Urothelium cell line (cell line): ENCODE data around the gene BCAT1.
"Not testable (repeated sequence)": the region's sequence is repeated elsewhere in the genome, so short reads cannot be mapped to it uniquely, and the experiment has no call there.

ENCODE experiments used
- DNase-seq: peaks from one replicate; pipeline ENCODE4 v3.0.0; 2011; ENCODE audit warnings: low spot score, mixed read lengths
- FAIRE-seq: peaks from 2 replicates; lab custom pipeline; 2011; peaks lifted over from hg19 to GRCh38; lab: Jason Lieb, UNC

BCAT1 gene

DNA sequence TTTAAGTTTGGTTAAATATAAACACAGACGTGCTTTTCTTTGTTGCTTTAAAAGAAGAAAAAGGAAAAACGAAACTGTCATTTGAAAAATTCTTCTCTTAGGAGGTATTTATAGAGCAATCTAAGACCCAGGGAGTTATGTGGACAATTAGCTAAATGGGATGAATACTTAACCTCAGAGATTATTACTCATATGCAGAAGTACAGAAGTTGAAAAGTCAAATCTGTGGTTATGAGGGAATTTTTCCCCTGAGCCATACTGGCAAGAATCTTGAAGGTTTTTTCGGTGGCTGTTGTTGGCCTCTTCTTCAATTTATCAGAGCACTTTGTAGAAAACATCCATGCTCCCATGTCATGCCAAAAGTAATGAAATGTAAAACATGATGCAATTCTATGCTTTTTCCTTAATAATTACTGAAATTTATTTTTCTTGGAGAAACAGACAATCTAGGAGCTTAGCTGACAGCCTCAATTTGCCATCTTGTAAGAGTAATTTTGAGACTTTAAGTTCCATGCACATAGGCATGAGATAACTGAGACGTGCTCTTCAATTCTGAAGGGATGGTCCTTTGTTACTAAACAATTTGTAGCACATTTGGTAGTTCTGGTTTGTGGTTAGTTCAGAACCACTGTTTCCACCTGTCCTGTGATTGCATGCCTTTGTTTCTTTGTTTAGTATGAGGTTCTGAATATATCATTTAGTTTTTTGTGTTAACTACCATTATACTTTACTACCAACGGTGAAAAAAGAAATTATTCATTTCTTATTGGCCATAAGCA lies 126.6 kb downstream of the BCAT1 start:
- FAIRE-seq (no peak), DNase-seq (no peak)

DNA sequence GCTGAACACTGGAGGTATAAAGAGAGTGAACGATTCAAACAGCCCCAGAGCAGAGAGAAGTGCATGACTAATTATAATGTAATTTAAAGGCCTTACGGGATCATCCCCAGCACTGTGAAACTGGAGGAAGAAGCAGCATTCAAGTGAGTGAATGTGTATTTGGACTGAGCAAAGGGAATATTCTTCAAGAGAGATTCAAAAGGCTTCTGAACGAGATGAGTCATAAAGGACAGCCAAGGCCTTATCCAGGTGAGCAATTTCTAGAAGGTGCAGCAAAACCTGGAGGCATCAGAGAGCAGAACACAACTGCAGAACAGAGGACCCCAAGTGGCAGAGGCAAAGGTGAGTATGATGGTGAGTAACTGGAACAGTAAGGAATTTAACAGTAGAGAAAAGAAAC lies 127.2 kb downstream of the BCAT1 start:
- FAIRE-seq (no peak), DNase-seq (peak; percentile 28)

DNA sequence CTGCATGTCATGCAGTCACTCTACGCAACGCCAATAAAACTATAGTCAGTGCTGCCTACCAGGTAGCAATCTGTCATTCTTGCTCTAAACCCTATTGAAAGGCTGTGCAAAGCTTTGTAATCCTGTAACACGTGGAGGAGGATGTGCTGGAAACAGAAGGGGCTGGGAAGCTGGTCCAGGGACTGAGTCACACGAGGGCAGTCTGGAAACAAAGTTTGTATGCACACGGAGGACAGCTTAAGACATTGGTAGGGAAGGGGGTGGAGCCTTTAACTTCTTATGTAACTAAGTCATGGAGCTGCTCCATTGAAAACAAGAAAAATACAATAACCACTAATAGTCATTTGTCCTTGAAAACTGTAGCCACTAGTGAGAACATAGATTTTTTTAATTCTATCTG lies 128.0 kb downstream of the BCAT1 start:
- FAIRE-seq = no peak
- DNase-seq = no peak

DNA sequence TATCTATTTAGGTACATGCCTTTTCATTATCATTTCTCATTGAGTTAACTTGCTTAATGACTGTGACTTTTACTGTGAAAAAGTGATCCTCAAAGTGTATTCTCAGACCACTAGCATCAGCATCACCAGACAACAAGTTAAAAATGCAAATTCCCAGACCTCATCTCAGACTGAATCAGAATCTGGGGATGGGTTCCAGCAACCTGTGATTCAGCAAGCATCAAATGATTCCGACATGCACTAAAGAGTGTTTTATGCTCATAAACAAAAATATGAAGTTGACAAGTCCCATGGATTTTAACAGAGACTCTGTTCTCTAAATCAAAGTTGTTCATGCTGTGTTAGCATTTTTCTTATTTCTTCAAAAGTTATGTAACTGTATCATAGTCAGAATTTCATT lies 130.6 kb downstream of the BCAT1 start:
- no peak for FAIRE-seq

DNA sequence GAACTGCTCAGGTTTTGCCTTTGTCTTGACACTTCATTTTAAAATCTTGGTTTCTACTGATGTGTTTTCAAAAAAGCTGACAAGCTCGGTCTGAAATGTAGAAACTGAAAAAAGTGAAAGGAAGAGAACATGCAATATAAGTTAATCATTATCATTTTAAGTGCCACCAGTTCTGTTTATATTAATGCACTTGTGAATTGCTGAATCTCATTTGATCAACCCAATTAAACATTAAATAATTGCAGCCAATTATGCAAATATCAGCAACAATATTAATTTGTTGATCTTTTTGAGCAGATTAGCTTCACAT lies 133.8 kb downstream of the BCAT1 start:
- DNase-seq (no peak), FAIRE-seq (no peak)

More for the DNA sequence above, 130.6 kb downstream of the BCAT1 start:
- DNase-seq = no peak

DNA sequence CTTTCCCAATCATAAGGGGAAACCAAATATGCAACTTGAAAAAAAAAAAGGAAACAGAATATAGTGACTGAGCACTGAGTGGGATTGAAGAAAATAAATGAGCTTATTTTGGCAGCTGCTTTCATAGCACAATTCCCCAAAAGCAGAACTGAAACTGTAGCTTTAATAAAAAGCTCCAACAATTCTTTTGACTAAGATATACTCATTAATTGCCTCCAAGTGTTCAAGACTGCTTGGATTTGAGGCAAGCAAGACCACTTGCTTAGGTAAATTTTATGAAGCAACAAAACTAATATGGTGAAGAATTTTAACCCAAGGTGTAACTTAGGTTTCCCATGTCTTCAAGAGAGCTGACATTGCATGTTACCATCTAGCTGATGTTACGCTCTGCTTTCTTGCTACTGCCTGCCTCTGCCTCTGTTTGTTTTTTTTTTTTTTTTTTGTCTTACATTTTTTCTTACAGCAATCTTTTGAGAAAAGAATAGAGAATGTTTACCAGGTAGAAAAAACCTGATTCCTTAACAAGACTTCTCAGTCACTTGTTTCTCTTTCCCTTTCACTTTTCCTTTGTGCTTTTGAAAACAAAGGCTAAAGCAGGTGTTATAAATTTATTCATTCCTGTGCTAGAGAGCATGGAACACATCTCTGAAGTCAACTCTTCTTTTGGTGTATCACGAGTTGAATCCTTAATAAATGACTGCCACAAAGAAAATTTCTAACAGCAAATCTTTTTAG lies 134.4 kb downstream of the BCAT1 start:
- no peak for FAIRE-seq

DNA sequence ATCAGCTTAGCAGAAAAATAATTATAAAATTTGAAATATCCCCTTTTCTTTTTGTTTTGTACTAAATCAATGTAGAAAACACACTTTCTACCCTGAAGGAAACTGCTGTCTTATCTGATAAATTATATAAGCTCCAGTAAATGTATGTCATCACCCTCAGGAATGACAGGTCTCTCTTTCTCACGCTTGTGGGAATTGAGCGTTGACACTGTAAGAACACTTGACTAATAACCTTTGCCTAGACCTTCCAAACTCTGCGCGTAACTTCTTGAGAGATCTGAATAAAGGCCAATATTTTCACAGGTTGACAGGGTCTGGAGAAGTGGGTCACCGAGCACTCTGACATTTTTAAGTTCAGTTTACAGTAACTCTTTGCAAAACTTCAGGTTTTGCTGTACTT lies 138.5 kb downstream of the BCAT1 start:
- DNase-seq (no peak), FAIRE-seq (no peak)

More for the DNA sequence above, 134.4 kb downstream of the BCAT1 start:
- no peak for DNase-seq

DNA sequence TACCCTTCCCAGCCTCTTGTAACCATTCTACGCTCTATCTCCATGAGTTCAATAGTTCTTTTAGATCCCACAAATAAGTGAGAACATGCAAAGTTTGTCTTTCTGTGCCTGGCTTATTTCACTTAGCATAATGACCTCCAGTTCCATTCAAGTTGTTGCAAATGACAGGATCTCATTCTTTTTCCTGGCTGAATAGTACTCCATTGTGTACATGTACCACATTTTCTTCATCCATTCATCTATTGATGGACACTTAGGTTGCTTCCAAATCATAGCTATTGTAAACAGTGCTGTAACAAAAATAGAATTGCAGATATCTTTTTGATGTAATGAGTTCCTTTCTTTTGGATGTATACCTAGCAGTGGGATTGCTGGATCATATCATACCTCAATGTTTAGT lies 139.6 kb downstream of the BCAT1 start:
- not testable (repeated sequence) for FAIRE-seq, DNase-seq

DNA sequence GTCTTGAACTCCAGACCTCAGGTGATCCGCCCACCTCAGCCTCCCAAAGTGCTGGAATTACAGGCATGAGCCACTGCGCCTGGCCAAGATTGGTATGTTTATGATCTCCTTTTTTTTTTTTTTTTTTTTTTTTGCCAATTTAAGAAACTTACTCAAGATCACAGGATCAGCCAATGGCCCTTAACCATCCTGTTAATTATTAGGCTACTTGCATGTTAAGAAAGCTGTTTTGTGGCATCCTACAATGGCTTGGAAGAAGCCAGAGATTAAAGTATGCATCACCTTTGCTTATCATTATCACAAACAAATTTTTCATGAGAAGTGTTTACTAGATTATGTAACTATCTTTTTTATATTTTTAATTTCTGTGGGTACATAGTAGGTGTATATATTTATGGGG lies 140.2 kb downstream of the BCAT1 start:
- no peak for FAIRE-seq
- no peak for DNase-seq

DNA sequence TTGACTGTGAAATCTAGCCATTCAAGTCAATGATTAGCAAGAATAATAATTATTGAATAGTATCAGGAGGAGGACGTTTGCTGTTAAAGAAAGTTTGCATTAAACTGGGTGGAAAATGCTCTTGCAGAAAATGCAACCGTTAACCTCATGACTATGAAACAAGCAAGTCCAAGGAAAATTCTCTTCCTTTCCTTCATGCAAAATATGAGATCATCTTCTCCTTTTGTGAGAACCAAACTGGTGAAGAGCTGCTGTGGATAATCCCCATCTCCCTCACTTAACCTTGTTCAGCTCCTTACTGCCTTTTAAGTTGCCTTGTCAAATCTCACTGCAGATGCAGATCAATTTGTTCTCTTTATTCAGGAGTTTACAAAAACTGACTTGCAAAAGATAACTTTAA lies 142.5 kb downstream of the BCAT1 start:
- no peak for DNase-seq
- FAIRE-seq = no peak

DNA sequence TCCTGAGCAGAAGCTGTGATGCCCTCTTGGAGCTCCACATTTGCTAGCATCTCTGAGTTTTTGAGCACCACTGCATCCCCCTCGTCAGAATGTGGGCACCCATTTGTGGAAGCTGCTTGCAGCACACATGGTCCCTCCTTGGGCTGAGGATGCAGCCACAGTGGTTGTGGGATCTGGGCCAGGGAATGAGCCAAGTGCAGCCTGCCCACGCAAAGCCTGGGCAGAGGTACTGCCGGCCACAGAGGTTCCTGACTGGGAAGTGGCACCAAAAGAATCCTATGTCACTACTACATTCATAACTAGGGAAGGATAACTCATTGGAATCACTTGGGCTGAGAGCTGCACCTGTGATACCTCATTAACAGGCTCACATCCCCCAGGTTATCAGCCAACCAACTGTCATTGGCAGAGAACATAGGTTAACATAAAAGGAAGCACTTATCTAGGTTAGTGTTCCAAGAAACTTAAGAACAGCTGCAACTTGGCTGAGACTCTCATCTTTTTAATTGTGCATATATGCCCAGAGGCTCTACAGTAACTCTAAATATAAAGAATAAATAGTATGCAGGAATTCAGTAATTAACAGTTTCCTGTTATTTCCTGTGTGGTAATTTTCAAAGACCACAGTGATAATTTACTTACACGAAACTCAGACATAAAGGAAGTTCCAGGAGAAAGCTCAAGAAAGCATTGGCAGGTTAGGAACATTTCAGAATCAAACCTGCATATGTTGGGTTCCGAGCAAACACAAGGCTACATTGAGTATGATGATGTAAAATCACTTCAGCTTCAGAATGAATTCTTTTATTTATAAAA lies 145.3 kb downstream of the BCAT1 start:
- FAIRE-seq (no peak), DNase-seq (no peak)

DNA sequence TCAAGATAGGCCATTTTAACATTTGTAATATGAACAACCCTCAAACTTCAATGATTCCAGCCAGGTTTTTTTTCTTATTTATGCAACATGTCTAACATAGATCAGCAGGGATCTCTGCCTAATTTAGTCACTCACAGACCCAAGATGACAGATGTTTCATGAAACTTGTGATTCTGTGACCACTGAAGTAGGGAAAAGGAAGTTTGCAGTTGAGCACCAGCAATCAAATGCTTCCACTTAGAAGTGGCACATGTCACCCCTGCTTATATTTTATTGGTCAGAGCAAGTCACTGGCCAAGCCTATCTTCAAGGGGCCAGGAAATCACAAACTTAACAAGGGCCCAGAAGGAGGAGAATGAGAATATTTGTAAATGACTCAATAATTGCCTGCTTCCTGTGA lies 150.6 kb downstream of the BCAT1 start:
- DNase-seq (no peak), FAIRE-seq (no peak)

DNA sequence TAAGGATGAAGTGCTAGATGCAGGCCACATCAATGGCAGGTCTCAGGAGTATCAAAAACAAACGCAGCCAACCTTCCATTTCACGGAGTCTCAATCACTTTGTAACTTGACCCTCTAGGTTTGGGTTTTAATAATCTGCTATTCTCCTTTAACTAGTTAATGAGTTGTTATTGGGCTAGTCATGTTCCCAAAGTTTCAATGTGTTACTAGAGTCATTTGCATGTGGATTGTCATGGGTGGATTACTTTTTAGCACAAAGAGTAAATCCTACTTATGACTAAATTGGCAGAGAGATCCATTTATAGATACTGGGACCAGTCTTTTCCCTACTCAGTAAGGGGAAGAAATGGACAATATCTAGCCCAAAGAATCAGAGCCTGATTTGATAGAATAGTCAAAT lies 151.0 kb downstream of the BCAT1 start:
- DNase-seq = no peak
- no peak for FAIRE-seq

DNA sequence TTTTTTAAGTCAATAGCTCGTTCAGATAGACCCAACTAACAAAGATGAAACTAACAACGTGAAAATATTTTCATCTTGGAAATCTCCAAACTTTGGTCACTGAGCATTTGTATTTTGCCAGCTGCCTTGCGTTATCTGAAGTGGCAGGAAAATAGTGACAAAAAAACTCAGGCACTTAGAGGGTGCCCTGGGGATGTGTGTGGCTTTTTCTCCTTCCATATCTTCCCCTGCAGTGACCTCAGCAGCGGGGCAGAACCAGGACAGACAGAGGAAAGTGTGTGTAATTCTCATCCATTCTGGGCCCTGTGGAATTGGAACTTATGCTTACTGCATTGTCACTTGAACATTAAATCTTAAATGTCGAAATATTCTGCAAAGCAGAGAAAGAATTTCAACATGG lies 152.0 kb downstream of the BCAT1 start:
- no peak for FAIRE-seq
- DNase-seq = no peak

DNA sequence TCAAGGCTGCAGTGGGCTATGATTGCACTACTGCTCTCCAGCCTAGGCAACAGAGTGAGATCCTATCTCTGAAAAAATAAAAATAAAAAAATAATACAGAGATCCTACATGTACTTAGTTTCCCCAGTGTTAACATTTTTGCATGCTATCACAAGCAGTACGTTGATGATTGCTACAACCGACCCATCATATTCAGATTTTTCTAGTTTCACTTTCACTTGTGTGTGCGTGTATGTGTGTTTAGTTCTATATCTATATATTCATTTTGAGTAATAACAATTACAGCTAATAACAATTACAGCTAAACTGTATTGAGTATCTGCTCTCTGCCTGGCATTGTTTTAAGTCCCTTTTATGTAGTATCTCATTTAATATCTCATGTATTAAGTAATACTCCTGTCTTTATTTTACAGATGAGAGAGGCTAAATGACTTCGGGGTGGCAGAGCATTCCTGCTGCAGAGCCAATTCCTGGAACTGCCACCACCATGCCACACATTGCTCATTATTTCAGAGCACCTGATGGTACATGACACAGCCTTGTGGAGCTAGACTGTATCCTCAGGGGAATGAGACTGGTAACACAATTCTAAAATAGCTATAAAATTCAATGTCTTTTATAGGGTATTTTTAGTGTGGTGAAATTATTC lies 153.1 kb downstream of the BCAT1 start:
- FAIRE-seq (no peak), DNase-seq (peak; percentile 13)

DNA sequence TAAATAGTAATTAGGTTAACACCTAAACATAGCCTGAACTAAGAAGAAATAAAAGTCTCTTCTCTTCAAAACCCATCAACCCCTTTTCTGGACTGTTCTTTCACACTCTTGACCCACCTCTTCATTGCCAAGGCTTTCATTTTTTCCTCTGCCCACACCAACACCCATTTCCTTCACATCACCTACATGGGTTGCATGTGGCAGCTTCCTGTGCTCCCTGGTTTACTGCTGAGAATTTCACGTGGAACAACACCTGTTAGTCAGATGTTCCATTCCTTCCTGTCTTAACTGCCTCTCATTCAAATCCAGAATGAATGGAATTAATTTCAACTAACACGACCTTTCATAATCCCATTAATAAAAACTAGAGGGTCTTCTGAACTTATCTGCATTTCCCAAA lies 157.3 kb downstream of the BCAT1 start:
- DNase-seq (no peak), FAIRE-seq (no peak)

DNA sequence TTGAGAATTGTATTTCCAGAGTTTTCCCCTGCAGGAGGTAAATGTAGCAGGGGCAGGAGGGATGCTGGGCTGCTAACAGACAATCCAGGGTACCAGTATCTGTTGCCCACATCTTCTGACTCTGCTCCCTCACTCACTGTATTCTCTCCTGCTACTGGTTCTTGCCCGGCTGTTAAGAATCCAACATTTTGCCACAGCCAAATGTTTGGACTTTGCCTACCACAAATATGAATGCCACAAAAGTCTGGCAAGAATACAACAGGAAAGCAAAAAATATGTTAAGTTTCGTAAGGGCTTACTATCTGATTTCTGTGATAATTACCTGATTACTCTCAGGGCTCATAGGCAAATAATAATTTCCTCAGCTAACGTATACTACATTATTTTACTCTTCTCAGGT lies 160.0 kb downstream of the BCAT1 start:
- DNase-seq (no peak), FAIRE-seq (peak; percentile 30)

DNA sequence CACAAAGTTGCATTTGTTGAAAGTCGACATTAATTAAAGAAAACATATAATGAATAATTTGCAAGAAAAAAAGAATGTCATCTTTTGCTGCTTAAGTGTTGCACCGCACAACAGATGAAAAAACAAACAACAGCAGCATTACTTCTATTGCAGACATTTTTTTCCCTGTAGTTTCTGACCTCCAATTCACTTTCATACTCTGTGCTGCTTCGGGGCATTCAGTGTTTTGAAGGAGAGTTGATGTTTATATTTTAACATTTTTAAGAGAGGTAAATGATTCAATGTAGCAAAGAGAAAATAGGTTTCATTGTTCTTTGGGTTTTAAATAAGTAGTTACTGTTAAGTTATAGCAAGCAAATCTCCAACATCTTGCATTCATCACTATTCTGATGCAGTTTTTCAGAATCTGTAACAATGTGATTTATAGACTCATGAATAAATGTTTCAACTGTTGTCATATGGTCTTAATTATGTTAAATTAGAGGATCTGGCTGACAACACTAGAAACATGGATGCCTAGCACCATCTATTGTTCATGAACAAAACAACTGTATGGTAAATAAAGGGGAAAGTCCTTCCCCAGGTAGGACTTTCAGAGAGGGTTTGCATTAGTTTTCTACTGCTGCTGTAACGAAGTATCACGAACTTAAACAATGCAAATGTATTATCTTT lies 168.1 kb downstream of the BCAT1 start:
- FAIRE-seq = peak; percentile 74
- DNase-seq = no peak

DNA sequence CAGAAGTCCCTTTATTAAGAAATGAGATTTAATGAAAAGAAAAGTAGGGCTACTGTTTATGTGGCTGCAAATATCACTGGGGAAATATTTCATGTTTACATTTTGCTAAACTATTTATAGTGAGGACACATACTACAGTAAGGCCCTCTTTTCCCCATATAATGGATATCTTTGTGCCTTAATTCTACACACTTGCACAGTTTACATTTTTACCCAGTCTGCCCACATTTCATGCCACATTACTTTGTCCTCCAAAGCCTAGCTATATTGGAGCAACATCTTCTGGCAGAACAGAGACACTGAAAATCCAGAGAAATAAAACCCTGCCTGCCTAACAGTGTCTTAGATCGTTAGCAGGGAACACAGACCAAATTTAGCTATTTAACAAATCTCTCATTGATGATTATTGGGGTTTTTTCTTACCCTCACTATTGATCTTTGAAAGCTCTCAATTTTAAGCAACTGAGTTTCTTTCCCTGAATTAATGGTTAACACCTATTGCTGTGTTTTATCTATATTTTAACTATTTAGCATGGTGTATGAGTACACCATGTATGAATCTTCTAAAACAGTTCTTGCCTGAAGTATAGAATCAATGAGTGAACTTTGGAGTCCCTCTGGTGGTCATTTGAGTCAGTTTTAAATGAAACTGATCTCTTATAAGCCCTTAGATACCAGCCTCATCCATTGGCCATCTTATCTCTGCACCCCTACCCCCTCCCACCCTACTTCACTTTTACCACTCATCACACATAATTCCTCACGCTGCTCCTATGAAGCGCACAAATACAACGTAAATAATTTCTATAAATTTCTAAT lies 170.2 kb downstream of the BCAT1 start:
- DNase-seq (peak; percentile 36), FAIRE-seq (peak; percentile 44)

DNA sequence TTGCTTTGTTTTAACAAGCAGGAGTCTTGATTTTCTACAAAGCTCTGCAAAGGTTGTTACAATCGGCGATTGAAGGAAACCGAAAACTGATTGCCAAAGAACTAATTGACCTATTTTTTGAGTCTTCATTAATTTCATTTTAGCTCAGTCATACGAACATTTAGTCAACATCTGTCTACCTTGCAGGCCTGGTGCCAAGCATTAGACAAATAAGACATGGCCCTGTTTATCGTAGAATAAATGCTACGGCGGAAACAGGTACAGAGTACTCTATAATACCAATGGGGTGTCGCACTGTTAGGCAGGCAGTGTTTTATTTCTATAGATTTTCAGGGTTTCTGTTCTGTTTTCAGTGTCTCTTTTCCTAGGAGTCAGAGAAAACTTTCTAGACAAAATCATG lies 171.5 kb downstream of the BCAT1 start:
- no peak for FAIRE-seq
- DNase-seq = no peak
